T-helper 2 cell (primary cell): ENCODE measurements around the gene ZNF98.

Experiments used
- DNase-seq, 5 experiments: peaks; one replicate each; pipeline versions ENCODE4 v3.0.0 to v3.0.0-alpha.2; 2012 to 2022
- total RNA-seq, 2 donors: gene quantifications; one replicate each; lab custom pipeline; 2026; lab: John Stamatoyannopoulos, UW

ZNF98 gene
- 0 reads per million in 2 donors for total RNA-seq

GRCh38 chr19:22422211-22422610, at the start of gene ZNF98:
Gene ZNF98 (minus strand): TSS chr19:22422346. CDS start chr19:22422224, 122 bp downstream.
- DNase-seq, result peak in 1 of 5 experiments; percentile 0

GRCh38 chr19:22446605-22447004, 24.5 kb upstream of the ZNF98 start:
- no peak for DNase-seq

- no peak for DNase-seq
Observed at GRCh38 chr19:22438011-22438410, 15.9 kb upstream of the ZNF98 start.

GRCh38 chr19:22427960-22428913, 6.1 kb upstream of the ZNF98 start:
- DNase-seq, result no peak

- no peak for DNase-seq
Observed at GRCh38 chr19:22427547-22427946, 5.4 kb upstream of the ZNF98 start.

- DNase-seq, result no peak
Observed at GRCh38 chr19:22426901-22427300, 4.8 kb upstream of the ZNF98 start.

GRCh38 chr19:22421797-22422196, 349 bp downstream of the ZNF98 start:
- no peak for DNase-seq

- no peak for DNase-seq
Observed at GRCh38 chr19:22354665-22355064, 67.5 kb downstream of the ZNF98 start.
